Activated CD4-positive, alpha-beta memory T cell treated with anti-CD3 and anti-CD28 coated beads, Interleukin-2, amount 10 ng/mL, durations not matched to agents 7 days and 5 days (primary cell): Measurements from ENCODE around the gene DHX8. TPM values are rescaled to one million over a fixed set of nuclear protein-coding genes. Genes with fewer than 3 reads are reported as not detected.

Experiments used
- CTCF ChIA-PET: fragments of 350-600 bp; sonication (Branson Sonifier 250); formaldehyde crosslinking; loops from one replicate; lab custom pipeline; 2021; ENCODE audit warnings: antibody characterized with exemption, inconsistent platforms; lab: Charles Lee
- POLR2A ChIA-PET: fragments of 350-600 bp; sonication (Branson Sonifier 250); formaldehyde crosslinking; loops from one replicate; lab custom pipeline; 2021; ENCODE audit warnings: antibody characterized with exemption; lab: Charles Lee
- DNase-seq: peaks from one replicate; pipeline ENCODE4 v3.0.0-alpha.2; 2020
- H3K27ac Mint-ChIP-seq: one replicate; pipeline ENCODE4 v1.8.0; 2021; ENCODE audit warnings: mild to moderate bottlenecking, mixed read lengths
- H3K27me3 Mint-ChIP-seq: one replicate; pipeline ENCODE4 v1.8.0; 2021; ENCODE audit warnings: mixed read lengths
- H3K36me3 Mint-ChIP-seq: one replicate; pipeline ENCODE4 v1.8.0; 2021; ENCODE audit warnings: low read depth, mixed read lengths
- H3K4me1 Mint-ChIP-seq: one replicate; pipeline ENCODE4 v1.8.0; 2021; ENCODE audit warnings: mixed read lengths
- H3K4me3 Mint-ChIP-seq: one replicate; pipeline ENCODE4 v1.8.0; 2021; ENCODE audit warnings: mild to moderate bottlenecking, mixed read lengths
- H3K9me3 Mint-ChIP-seq: one replicate; pipeline ENCODE4 v1.8.0; 2021; ENCODE audit warnings: mixed read lengths
- total RNA-seq, 2 experiments: library from RNA; stranded (reverse); gene quantifications; one replicate each; pipeline ENCODE4 v1.2.3, GENCODE V29; 2021

The DHX8 gene
- total RNA-seq, 2 experiments from 2014 or later, result 59.8 to 61.3 TPM

GRCh38 chr17:43531082-43531378 lies 47.3 kb downstream of the DHX8 start:
- H3K9me3 Mint-ChIP-seq, result no peaks in the 10 kb centered on the region
- ChIA-PET CTCF (no interaction called here), POLR2A (interaction anchor here (1.3 to 1.6 kb wide), 2 partner anchors 12 to 16 kb away, joined by 3 read pairs; no protein-coding TSS in a partner anchor)
- no peak for DNase-seq
- no peak overlapping the region for H3K4me3 Mint-ChIP-seq
- H3K4me1 Mint-ChIP-seq, result peaks cover 2% of the 10 kb centered on the region
- H3K27ac Mint-ChIP-seq, result no peak overlapping the region
- H3K36me3 Mint-ChIP-seq, result peaks cover 5% of the 10 kb centered on the region
- no peaks in the 10 kb centered on the region for H3K27me3 Mint-ChIP-seq

- Mint-ChIP-seq H3K4me1 (peaks cover 7% of the 10 kb centered on the region), H3K27me3 (no peaks in the 10 kb centered on the region), H3K4me3 (no peak overlapping the region), H3K36me3 (peaks cover 2% of the 10 kb centered on the region), H3K9me3 (no peaks in the 10 kb centered on the region), H3K27ac (no peak overlapping the region)
- POLR2A ChIA-PET, result no interaction called here
- no peak for DNase-seq
- CTCF ChIA-PET, result no interaction called here
These were observed 48.2 kb downstream of the DHX8 start for GRCh38 chr17:43531955-43532354.

- no peaks in the 10 kb centered on the region for H3K9me3 Mint-ChIP-seq
- DNase-seq, result no peak
- CTCF ChIA-PET, result interaction anchor here (1.3 kb wide), 1 partner anchor 49 kb away, joined by 4 read pairs; the partner anchor contains the start of gene DHX8
- H3K27ac Mint-ChIP-seq, result no peak overlapping the region
- H3K36me3 Mint-ChIP-seq, result no peaks in the 10 kb centered on the region
- H3K27me3 Mint-ChIP-seq, result no peaks in the 10 kb centered on the region
- no peak overlapping the region for H3K4me3 Mint-ChIP-seq
- POLR2A ChIA-PET, result no interaction called here
- H3K4me1 Mint-ChIP-seq, result peaks cover 7% of the 10 kb centered on the region
These were observed 48.8 kb downstream of the DHX8 start for GRCh38 chr17:43532581-43532980.

- no peaks in the 10 kb centered on the region for H3K27me3 Mint-ChIP-seq
- POLR2A ChIA-PET, result no interaction called here
- H3K4me1 Mint-ChIP-seq, result peaks cover 7% of the 10 kb centered on the region
- H3K4me3 Mint-ChIP-seq, result no peak overlapping the region
- H3K36me3 Mint-ChIP-seq, result no peaks in the 10 kb centered on the region
- no peak overlapping the region for H3K27ac Mint-ChIP-seq
- CTCF ChIA-PET, result interaction anchor here (0.6 to 1.3 kb wide), 2 partner anchors 50 to 304 kb away, joined by 3 to 4 read pairs; partner anchors contain the start of gene DHX8
- no peaks in the 10 kb centered on the region for H3K9me3 Mint-ChIP-seq
- no peak for DNase-seq
These were observed 49.9 kb downstream of the DHX8 start for GRCh38 chr17:43533699-43534098.

- Mint-ChIP-seq H3K27ac (no peak overlapping the region), H3K27me3 (no peaks in the 10 kb centered on the region), H3K4me1 (peaks cover 7% of the 10 kb centered on the region), H3K9me3 (no peaks in the 10 kb centered on the region), H3K36me3 (no peaks in the 10 kb centered on the region), H3K4me3 (no peak overlapping the region)
- no peak for DNase-seq
- ChIA-PET POLR2A (no interaction called here), CTCF (no interaction called here)
These were observed 51.1 kb downstream of the DHX8 start for GRCh38 chr17:43534909-43535308.

- ChIA-PET CTCF (interaction anchor here (0.6 kb wide), 1 partner anchor 15 kb away, joined by 3 read pairs; no protein-coding TSS in a partner anchor), POLR2A (interaction anchor here (1.0 to 1.5 kb wide), 2 partner anchors 10 to 18 kb away, joined by 3 to 4 read pairs; no protein-coding TSS in a partner anchor)
- no peak for DNase-seq
These were observed 52.6 kb downstream of the DHX8 start for GRCh38 chr17:43536236-43536992.

GRCh38 chr17:43540821-43541674 lies 57.3 kb downstream of the DHX8 start:
- Mint-ChIP-seq H3K36me3 (no peaks in the 10 kb centered on the region), H3K4me3 (no peak overlapping the region), H3K27me3 (peaks cover 26% of the 10 kb centered on the region), H3K4me1 (peaks cover 11% of the 10 kb centered on the region), H3K9me3 (no peaks in the 10 kb centered on the region), H3K27ac (no peak overlapping the region)
- CTCF ChIA-PET, result no interaction called here
- POLR2A ChIA-PET, result interaction anchor here (0.9 kb wide), 1 partner anchor 173 kb away, joined by 5 read pairs; no protein-coding TSS in a partner anchor
- no peak for DNase-seq

More at GRCh38 chr17:43536236-43536992, 52.6 kb downstream of the DHX8 start:
- H3K27ac Mint-ChIP-seq, result no peak overlapping the region
- no peaks in the 10 kb centered on the region for H3K36me3 Mint-ChIP-seq
- peaks cover 7% of the 10 kb centered on the region for H3K4me1 Mint-ChIP-seq
- H3K9me3 Mint-ChIP-seq, result no peaks in the 10 kb centered on the region
- no peaks in the 10 kb centered on the region for H3K27me3 Mint-ChIP-seq
- no peak overlapping the region for H3K4me3 Mint-ChIP-seq

- ChIA-PET POLR2A (interaction anchor here (1.4 kb wide), 1 partner anchor 12 kb away, joined by 3 read pairs; no protein-coding TSS in a partner anchor), CTCF (no interaction called here)
- Mint-ChIP-seq H3K27me3 (peaks cover 33% of the 10 kb centered on the region), H3K36me3 (no peaks in the 10 kb centered on the region), H3K9me3 (no peaks in the 10 kb centered on the region), H3K4me1 (peaks cover 16% of the 10 kb centered on the region), H3K27ac (no peak overlapping the region), H3K4me3 (no peak overlapping the region)
- no peak for DNase-seq
These were observed 59.1 kb downstream of the DHX8 start for GRCh38 chr17:43542859-43543258.

- Mint-ChIP-seq H3K4me1 (peaks cover 16% of the 10 kb centered on the region), H3K36me3 (no peaks in the 10 kb centered on the region), H3K4me3 (no peak overlapping the region), H3K27me3 (peaks cover 35% of the 10 kb centered on the region), H3K27ac (no peak overlapping the region), H3K9me3 (no peaks in the 10 kb centered on the region)
- no peak for DNase-seq
- CTCF ChIA-PET, result interaction anchor here (0.7 kb wide), 1 partner anchor 162 kb away, joined by 4 read pairs; no protein-coding TSS in a partner anchor
- POLR2A ChIA-PET, result interaction anchor here (1.4 kb wide), 1 partner anchor 13 kb away, joined by 3 read pairs; no protein-coding TSS in a partner anchor
These were observed 59.5 kb downstream of the DHX8 start for GRCh38 chr17:43543300-43543699.

GRCh38 chr17:43543771-43544575 lies 60.2 kb downstream of the DHX8 start:
- no peaks in the 10 kb centered on the region for H3K36me3 Mint-ChIP-seq
- H3K4me3 Mint-ChIP-seq, result peak overlapping the region; percentile 22
- peaks cover 16% of the 10 kb centered on the region for H3K4me1 Mint-ChIP-seq
- CTCF ChIA-PET, result interaction anchor here (0.7 kb wide), 1 partner anchor 161 kb away, joined by 4 read pairs; no protein-coding TSS in a partner anchor
- H3K27ac Mint-ChIP-seq, result no peak overlapping the region
- H3K9me3 Mint-ChIP-seq, result no peaks in the 10 kb centered on the region
- POLR2A ChIA-PET, result interaction anchor here (1.4 kb wide), 1 partner anchor 13 kb away, joined by 3 read pairs; no protein-coding TSS in a partner anchor
- peaks cover 35% of the 10 kb centered on the region for H3K27me3 Mint-ChIP-seq
- no peak for DNase-seq

- POLR2A ChIA-PET, result interaction anchor here (0.7 kb wide), 1 partner anchor 177 kb away, joined by 3 read pairs; no protein-coding TSS in a partner anchor
- H3K4me3 Mint-ChIP-seq, result peak overlapping the region; percentile 75
- peak; percentile 39 for DNase-seq
- peaks cover 43% of the 10 kb centered on the region for H3K27me3 Mint-ChIP-seq
- peaks cover 16% of the 10 kb centered on the region for H3K4me1 Mint-ChIP-seq
- CTCF ChIA-PET, result no interaction called here
- no peaks in the 10 kb centered on the region for H3K9me3 Mint-ChIP-seq
- H3K36me3 Mint-ChIP-seq, result no peaks in the 10 kb centered on the region
- H3K27ac Mint-ChIP-seq, result no peak overlapping the region
These were observed 61.5 kb downstream of the DHX8 start for GRCh38 chr17:43545383-43545632.
